ENCODE results near the gene CWC15.
A peak's percentile ranks its signal among the peaks of the same experiment; 100 is the strongest.

Gene CWC15

DNA sequence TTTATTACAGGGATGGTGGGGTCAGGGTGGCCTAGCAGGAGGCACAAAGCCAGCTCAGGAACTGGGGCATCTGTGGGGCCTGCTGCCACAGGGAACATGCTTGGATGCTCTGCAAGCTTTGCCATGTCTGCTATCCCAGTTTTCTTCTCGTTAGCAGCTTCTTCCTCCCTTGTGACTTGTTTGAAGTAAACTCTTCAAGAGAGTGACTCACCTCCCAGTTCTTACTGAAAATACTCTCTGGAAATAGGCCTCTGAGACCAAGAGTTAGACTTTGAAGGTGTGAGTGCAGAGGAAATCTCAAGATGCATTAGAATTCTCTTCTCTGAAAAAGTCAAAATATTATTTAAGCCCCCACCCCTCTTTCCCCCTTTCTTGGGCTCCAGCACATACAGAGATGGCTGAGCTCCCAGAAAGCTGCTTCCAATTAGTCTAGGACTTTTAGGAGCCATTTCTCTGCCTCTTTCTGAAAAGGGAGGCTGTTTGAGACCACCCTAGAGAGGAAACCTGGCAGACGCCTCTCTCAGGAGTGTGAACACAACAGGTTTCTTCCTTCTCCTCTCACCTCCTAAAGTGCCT is 15.1 kb downstream of the CWC15 start:
- H3K4me3 ChIP-seq (ENCODE audit: control insufficient read depth, low read depth, low read length), result no peak overlapping the region
- no peak for DNase-seq (ENCODE audit: low read depth)
- TF ChIP-seq, protein P1, sequence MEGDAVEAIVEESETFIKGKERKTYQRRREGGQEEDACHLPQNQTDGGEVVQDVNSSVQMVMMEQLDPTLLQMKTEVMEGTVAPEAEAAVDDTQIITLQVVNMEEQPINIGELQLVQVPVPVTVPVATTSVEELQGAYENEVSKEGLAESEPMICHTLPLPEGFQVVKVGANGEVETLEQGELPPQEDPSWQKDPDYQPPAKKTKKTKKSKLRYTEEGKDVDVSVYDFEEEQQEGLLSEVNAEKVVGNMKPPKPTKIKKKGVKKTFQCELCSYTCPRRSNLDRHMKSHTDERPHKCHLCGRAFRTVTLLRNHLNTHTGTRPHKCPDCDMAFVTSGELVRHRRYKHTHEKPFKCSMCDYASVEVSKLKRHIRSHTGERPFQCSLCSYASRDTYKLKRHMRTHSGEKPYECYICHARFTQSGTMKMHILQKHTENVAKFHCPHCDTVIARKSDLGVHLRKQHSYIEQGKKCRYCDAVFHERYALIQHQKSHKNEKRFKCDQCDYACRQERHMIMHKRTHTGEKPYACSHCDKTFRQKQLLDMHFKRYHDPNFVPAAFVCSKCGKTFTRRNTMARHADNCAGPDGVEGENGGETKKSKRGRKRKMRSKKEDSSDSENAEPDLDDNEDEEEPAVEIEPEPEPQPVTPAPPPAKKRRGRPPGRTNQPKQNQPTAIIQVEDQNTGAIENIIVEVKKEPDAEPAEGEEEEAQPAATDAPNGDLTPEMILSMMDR (IDR thresholded peaks at IDR 0.05; ENCODE audit: control insufficient read depth, insufficient read depth, low read depth, low read length, missing control alignments), result no peak

DNA sequence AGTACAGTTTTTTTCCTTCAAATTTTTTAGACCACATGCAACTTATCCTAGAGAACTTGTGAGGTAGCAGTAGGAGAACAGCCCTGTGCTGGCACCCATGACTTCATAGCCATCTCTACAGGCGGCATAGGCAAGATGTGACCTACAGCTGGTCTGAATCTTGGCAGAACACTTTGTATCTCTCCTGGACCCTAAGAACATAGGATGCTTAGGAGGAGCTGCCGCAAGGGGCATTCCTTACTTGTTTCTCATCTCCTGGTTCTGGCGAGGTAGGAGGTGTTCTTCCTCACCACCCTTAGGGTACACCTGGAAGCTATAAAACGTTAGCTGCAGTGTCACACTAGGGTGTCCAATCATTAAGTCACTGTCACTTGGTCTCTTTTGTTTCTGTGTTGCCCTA is 16.4 kb downstream of the CWC15 start:
- no peak for DNase-seq (ENCODE audit: low read depth)
- H3K4me3 ChIP-seq (ENCODE audit: control insufficient read depth, low read depth, low read length), result no peak overlapping the region
- TF ChIP-seq, protein P1 (IDR thresholded peaks at IDR 0.05; ENCODE audit: control insufficient read depth, insufficient read depth, low read depth, low read length, missing control alignments), result no peak

DNA sequence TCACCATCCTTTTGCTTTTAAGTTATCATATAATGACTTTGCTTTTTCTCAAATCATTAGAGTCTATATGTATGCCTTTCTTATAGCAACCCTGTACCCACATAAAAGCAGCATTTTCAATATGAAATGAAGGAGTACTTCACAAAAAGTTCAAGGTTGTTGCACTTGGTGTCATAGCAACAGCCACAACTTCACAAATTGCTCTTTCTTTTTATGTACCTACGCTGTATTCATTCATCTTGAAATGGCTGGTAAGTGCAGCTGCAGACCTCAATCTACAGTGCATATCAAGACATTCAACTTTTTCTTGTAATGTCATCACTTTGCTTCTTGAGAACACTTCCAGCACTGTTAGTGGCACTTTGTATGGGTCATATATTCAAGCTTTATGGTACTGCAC is 18.6 kb downstream of the CWC15 start:
- TF ChIP-seq, protein P1 (IDR thresholded peaks at IDR 0.05; ENCODE audit: control insufficient read depth, insufficient read depth, low read depth, low read length, missing control alignments), result no peak
- no peak overlapping the region for H3K4me3 ChIP-seq (ENCODE audit: control insufficient read depth, low read depth, low read length)
- no peak for DNase-seq (ENCODE audit: low read depth)

DNA sequence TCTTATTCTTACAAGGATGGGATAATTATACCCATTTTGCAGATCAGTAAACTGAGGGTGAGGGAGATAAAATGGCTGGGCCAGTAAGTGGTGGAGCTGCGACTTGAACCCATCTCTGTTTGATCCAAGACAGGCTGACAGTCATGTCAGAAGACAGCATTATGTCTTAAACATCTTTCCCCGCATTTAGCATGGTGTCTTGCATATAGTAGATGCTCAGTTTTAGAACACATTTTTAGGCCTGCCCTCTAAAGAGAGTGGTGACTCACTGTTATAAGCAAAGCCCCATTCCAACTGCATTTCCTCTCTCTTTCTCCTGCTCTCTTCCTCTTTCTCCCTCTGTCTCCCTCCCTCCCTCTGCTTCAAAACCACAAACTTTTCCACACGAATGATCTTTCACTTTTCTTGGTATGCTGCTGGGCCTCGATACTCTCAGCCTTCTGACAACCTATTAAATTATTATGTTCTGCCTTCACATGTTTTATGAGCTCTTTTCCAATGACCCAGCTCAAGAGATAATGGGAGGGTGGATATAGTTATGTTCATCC is 25.2 kb downstream of the CWC15 start:
- TF ChIP-seq, protein P1 (IDR thresholded peaks at IDR 0.05; ENCODE audit: control insufficient read depth, insufficient read depth, low read depth, low read length, missing control alignments), result no peak
- H3K4me3 ChIP-seq (ENCODE audit: control insufficient read depth, low read depth, low read length), result no peak overlapping the region
- DNase-seq (ENCODE audit: low read depth), result peak; percentile 69

DNA sequence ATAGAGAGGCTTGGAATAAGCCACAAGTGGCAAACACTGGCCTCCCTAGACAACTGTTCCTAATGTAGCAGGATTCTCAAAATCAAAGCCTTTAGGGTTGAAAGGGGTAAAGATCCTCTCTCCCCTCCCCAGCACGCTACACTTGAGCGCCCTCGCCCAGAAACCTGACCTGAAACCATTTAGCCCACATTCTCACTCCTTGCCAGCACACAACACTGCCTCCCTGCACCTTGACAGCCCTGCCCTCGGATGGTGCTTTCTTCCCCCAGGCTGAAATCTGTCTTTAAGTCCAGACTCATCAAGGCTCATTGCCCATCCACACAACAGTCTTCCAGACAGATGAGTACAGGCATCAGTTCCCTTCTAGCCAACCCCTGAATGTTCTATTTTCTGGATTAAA is 26.5 kb downstream of the CWC15 start:
- DNase-seq (ENCODE audit: low read depth), result no peak
- TF ChIP-seq, protein P1 (IDR thresholded peaks at IDR 0.05; ENCODE audit: control insufficient read depth, insufficient read depth, low read depth, low read length, missing control alignments), result no peak
- no peak overlapping the region for H3K4me3 ChIP-seq (ENCODE audit: control insufficient read depth, low read depth, low read length)

DNA sequence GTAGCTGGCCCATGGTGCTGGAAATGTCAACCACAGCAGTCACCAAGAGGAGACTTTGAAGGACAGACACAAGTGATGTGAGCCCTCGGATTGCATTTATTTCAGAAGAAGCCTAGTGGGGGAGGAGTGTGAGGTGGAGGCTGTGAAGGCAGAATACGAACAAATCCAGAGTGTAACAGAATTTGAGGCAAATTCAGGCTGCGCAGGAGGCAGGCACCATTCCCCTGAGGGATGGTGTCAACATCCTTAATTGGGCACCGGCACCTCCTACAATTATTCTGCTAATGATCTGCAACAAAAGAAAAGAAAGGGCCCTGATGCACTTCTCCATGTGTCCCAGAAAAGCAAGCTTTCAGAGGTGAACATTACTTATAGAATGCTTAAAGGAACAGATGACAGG is 32.2 kb downstream of the CWC15 start:
- H3K4me3 ChIP-seq (ENCODE audit: control insufficient read depth, low read depth, low read length), result no peak overlapping the region
- TF ChIP-seq, protein P1 (IDR thresholded peaks at IDR 0.05; ENCODE audit: control insufficient read depth, insufficient read depth, low read depth, low read length, missing control alignments), result no peak
- no peak for DNase-seq (ENCODE audit: low read depth)
